ENCODE results near the gene SLC37A1.

- TF ChIP-seq, protein P1, sequence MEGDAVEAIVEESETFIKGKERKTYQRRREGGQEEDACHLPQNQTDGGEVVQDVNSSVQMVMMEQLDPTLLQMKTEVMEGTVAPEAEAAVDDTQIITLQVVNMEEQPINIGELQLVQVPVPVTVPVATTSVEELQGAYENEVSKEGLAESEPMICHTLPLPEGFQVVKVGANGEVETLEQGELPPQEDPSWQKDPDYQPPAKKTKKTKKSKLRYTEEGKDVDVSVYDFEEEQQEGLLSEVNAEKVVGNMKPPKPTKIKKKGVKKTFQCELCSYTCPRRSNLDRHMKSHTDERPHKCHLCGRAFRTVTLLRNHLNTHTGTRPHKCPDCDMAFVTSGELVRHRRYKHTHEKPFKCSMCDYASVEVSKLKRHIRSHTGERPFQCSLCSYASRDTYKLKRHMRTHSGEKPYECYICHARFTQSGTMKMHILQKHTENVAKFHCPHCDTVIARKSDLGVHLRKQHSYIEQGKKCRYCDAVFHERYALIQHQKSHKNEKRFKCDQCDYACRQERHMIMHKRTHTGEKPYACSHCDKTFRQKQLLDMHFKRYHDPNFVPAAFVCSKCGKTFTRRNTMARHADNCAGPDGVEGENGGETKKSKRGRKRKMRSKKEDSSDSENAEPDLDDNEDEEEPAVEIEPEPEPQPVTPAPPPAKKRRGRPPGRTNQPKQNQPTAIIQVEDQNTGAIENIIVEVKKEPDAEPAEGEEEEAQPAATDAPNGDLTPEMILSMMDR (IDR thresholded peaks at IDR 0.05) = no peak
- TF ChIP-seq POLR2A (IDR thresholded peaks at IDR 0.05) = no peak
These were observed 53.5 kb downstream of the SLC37A1 start for GRCh38 chr21:42567214-42567555.
